Right lobe of liver (tissue), 6 donors: Measurements from ENCODE around the gene MAST4. TPM values are rescaled to one million over a fixed set of nuclear protein-coding genes. Genes with fewer than 3 reads are reported as not detected.

ENCODE experiments used
- ATAC-seq, 4 donors: fragments of 200-7000 bp; cut with Tn5 transposase; one replicate each; pipeline ENCODE4 v1.9.1; 2020; ENCODE audit warnings: mild to moderate bottlenecking in 4 of 4, moderate library complexity in 4 of 4
- DNase-seq, 3 donors: peaks; one replicate each; pipeline ENCODE4 v3.0.0-alpha.2; 2020
- H3K27ac ChIP-seq, 3 donors: fragments of 200-600 bp; one replicate each; pipeline ENCODE4 v1.8.0; 2022
- H3K27me3 ChIP-seq, 2 donors: fragments of 200-600 bp; one replicate each; pipeline ENCODE4 v1.8.0; 2022
- H3K36me3 ChIP-seq, 4 donors: fragments of 200-600 bp; sonication (generic) in 1 of 4; one replicate each; pipeline versions ENCODE4 v1.5.1 to v1.8.0; 2017 to 2022; ENCODE audit warnings: control low read depth in 1 of 4
- H3K4me1 ChIP-seq, 4 donors: fragments of 200-600 bp; sonication (generic) in 1 of 4; one replicate each; pipeline versions ENCODE4 v1.5.1 to v1.8.0; 2017 to 2022; ENCODE audit warnings: control low read depth in 1 of 4
- H3K4me3 ChIP-seq, 3 donors: fragments of 200-600 bp; one replicate each; pipeline ENCODE4 v1.8.0; 2022
- H3K9me3 ChIP-seq, 4 donors: fragments of 200-600 bp; sonication (generic) in 1 of 4; one replicate each; pipeline versions ENCODE4 v1.5.1 to v1.8.0; 2017 to 2022; ENCODE audit warnings: control low read depth in 1 of 4
- CTCF ChIP-seq, 4 donors: fragments of 200-600 bp in 3 of 4; fragments of 450-650 bp in 1 of 4; IDR thresholded peaks; one replicate each; pipeline versions ENCODE4 v1.5.1 to v1.8.0; 2016 to 2022; ENCODE audit warnings: antibody characterized with exemption in 4 of 4, mild to moderate bottlenecking in 2 of 4
- POLR2A ChIP-seq: fragments of 450-650 bp; IDR thresholded peaks from one replicate; pipeline ENCODE4 v1.6.1; 2017; ENCODE audit warnings: antibody characterized with exemption, mild to moderate bottlenecking
- WGBS: methylation state at CpG from one replicate; pipeline ENCODE4 v1.1.6; 2018; ENCODE audit warnings: low coverage, low lambda C conversion rate; ENCODE audit not compliant: insufficient coverage; ENCODE audit errors: missing lambda C conversion rate; 5-methylcytosine and 5-hydroxymethylcytosine counted together
- intact Hi-C, 2 donors: fragments of 100-400 bp; cut with DNase I; formaldehyde crosslinking; loops; one replicate each; pipeline versions ENCODE4 v1.11.2 to v1.14.1; 2022
- total RNA-seq, 6 experiments: library from RNA; depleted of rRNA in 2 of 6; stranded (reverse); fragments of >200 nt in 2 of 6; fragmentation: NEBNext Ultra II Directional in 3 of 6; extraction: Animal tissue kit (Norgen Biotek cat#: 25700) in 3 of 6; gene quantifications; one replicate each; pipeline versions ENCODE4 v1.1.0 to v1.2.4, GENCODE V29; 2016 to 2023
- donor health status: DM: no; HTN: yes; CAD: no.
- donor health status: DM: no; HTN: no; CAD: no.
- donor health status: DM: no; HTN: no; CAD: no.
- donor health status: DM: no; HTN: yes; CAD: no.
- donor health status: DM: no; HTN: yes; CAD: no.

Gene MAST4
- total RNA-seq, 6 experiments from 2014 or later, result 9.4 to 23.5 (median 13.9) TPM

DNA sequence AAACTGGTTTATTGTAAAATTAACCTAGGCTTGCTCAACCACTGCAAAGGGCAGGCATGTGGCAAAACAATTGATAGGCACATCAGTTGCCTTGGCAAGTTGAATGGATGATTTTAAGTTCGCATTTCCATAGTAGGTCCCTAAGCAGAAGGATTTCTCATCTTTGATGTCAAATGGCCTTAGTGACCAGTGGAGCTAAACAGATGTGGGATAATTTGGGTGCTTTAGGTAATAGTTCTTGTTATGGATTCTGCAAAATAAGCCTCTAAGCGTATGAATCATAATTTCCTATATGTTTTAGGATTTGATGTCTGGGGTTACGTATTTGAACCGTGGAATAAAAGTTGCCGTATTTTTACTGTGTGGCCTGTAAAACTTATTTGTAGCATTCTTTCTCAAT lies 418.0 kb downstream of the MAST4 start:
- H3K36me3 ChIP-seq, result no peaks in the 10 kb centered on the region
- no peaks in the 10 kb centered on the region for H3K9me3 ChIP-seq
- no peak for DNase-seq
- peaks cover 0 to 26% (median 10%) of the 10 kb centered on the region in 4 donors for H3K4me1 ChIP-seq
- no peaks in the 10 kb centered on the region for H3K27me3 ChIP-seq
- no peak for ATAC-seq
- H3K4me3 ChIP-seq, result no peak overlapping the region
- WGBS, result 76% methylated on average over 4 of the region's 5 CpGs
- TF ChIP-seq POLR2A (no peak), CTCF (IDR thresholded peaks at IDR 0.05) (no peak)
- peak overlapping the region in 1 of 3 donors; percentile 56 for H3K27ac ChIP-seq
- intact Hi-C loops, result no loop called here

GRCh38 chr5:67014957-67015400 lies 418.8 kb downstream of the MAST4 start:
- no peaks in the 10 kb centered on the region for H3K27me3 ChIP-seq
- intact Hi-C loops, result no loop called here
- no peaks in the 10 kb centered on the region for H3K36me3 ChIP-seq
- H3K4me1 ChIP-seq, result peaks cover 0 to 22% (median 10%) of the 10 kb centered on the region in 4 donors
- H3K4me3 ChIP-seq, result no peak overlapping the region
- peak; percentile 46 for TF ChIP-seq POLR2A
- TF ChIP-seq CTCF (IDR thresholded peaks at IDR 0.05), result no peak
- no peaks in the 10 kb centered on the region for H3K9me3 ChIP-seq
- peak overlapping the region; percentile 41 to 56 (median 42) for H3K27ac ChIP-seq
- DNase-seq (no peak), ATAC-seq (peak; percentile 52 to 68 (median 56))
- 2% methylated on average over 3 of the region's 3 CpGs for WGBS

DNA sequence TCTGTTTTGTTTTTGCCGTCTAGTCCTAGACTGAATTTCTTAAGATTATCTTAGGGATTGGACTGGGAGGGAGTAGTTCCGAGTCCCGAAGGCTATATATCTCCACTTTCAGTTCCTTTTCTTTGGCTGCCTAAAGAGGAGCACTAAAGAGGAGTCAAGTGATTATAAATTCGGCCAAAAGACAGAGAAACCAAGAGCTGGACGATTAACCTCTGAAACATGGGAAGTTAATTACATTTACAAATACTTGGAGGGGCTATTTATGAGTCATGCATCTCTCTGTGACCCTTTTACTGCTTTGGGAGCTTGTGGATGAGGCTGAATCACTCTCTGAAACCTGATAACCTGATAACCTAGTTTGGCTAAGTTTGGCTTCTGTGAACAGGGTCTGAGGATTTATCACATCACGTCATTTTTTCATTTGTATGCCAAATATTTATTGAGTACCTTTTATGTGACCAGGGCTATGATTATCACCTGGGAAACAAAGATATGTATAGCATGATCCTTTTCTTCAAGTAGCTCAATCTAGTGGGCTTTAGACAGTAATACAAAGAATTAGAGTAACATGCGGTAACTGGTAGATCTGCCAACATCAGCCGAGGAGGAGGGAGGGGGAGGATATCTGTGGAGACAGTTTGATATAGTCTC lies 419.5 kb downstream of the MAST4 start:
- Histone ChIP-seq H3K9me3 (no peaks in the 10 kb centered on the region), H3K4me3 (no peak overlapping the region), H3K27me3 (no peaks in the 10 kb centered on the region), H3K36me3 (no peaks in the 10 kb centered on the region), H3K27ac (peak overlapping the region; percentile 41 to 56 (median 42)), H3K4me1 (peaks cover 0 to 22% (median 10%) of the 10 kb centered on the region in 4 donors)
- intact Hi-C loops, result no loop called here
- peak; percentile 49 to 77 (median 58) for ATAC-seq
- TF ChIP-seq POLR2A (no peak), CTCF (IDR thresholded peaks at IDR 0.05) (no peak)
- no peak for DNase-seq
- WGBS, result 18% methylated on average over 8 of the region's 8 CpGs

DNA sequence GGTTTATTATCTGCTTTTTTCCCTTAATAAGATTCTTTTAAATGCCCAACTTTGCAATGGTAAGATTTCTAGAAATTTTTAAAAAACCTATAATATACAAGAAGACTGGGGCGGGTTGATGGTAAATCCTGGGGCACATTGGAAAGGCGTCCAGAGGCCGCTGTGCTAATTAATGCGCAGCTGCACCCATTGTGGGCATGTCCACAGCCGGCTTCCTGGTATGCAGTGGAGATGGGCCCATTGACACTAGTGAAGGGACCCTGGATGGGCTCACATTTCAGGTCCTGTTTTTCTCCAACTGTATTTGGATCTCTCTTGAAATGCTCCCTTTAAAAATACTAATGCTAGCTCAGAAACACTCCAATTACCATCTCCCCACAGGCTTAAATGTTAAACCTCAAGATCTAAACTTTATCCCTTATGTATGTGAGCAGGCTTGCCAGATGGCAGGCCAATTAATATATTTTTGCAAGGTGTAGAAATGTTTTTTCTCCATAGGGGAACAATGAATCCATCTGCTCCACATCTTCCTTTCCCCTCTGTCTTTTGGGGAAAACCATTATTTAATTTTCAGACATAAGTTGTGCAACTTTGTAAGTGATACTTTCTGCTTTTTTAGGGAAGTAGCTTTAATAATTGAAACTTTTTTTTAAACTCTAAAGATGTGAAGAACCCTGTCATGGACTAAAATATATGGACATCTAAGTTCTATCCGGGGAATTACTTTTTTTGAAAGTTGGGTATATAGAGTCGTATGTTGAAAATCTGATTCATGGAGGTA lies 423.1 kb downstream of the MAST4 start:
- no peak for ATAC-seq
- Histone ChIP-seq H3K4me3 (no peak overlapping the region), H3K4me1 (peaks cover 0 to 20% (median 8%) of the 10 kb centered on the region in 4 donors), H3K36me3 (no peaks in the 10 kb centered on the region), H3K27ac (no peak overlapping the region), H3K27me3 (no peaks in the 10 kb centered on the region), H3K9me3 (no peaks in the 10 kb centered on the region)
- intact Hi-C loops, result no loop called here
- WGBS, result 89% methylated on average over 4 of the region's 7 CpGs
- TF ChIP-seq CTCF (IDR thresholded peaks at IDR 0.05) (no peak), POLR2A (no peak)
- DNase-seq, result no peak
